GM23338 (cell line): ENCODE measurements around the gene DCST2. TPM values are rescaled to one million over a fixed set of nuclear protein-coding genes. Genes with fewer than 3 reads are reported as not detected.

Source experiments
- CTCF ChIP-seq, 2 experiments: fragments of 200-600 bp in 1 of 2; sonication (generic) in 1 of 2; conservative IDR thresholded peaks; 2 replicates each; pipeline versions ENCODE4 v1.5.1 to v1.6.1; 2016 to 2017; ENCODE audit warnings: antibody characterized with exemption in 2 of 2, low read depth in 2 of 2, mild to moderate bottlenecking in 2 of 2, moderate library complexity in 1 of 2
- POLR2AphosphoS5 ChIP-seq: IDR thresholded peaks from 2 replicates; pipeline ENCODE4 v1.6.1; 2016; ENCODE audit warnings: antibody characterized with exemption, low read depth
- REST ChIP-seq: IDR thresholded peaks from one replicate; pipeline ENCODE4 v1.6.1; 2018; ENCODE audit warnings: antibody characterized with exemption; ENCODE audit not compliant: unreplicated experiment
- STAT1 ChIP-seq: IDR thresholded peaks from one replicate; pipeline ENCODE4 v1.6.1; 2016; ENCODE audit warnings: antibody characterized with exemption; ENCODE audit not compliant: unreplicated experiment
- ZNF114 ChIP-seq: fragments of 250-450 bp; sonication (Bioruptor Pico); IDR thresholded peaks from 2 replicates; pipeline ENCODE4 v1.5.0; 2020; ENCODE audit warnings: mild to moderate bottlenecking, moderate library complexity
- ZNF331 ChIP-seq: fragments of 250-450 bp; sonication (Bioruptor Pico); IDR thresholded peaks from 2 replicates; pipeline ENCODE4 v1.5.0; 2020; ENCODE audit warnings: low read depth, mild to moderate bottlenecking, moderate library complexity
- ZNF462 ChIP-seq: fragments of 250-450 bp; sonication (Bioruptor Pico); IDR thresholded peaks from 2 replicates; pipeline ENCODE4 v1.5.0; 2020; ENCODE audit warnings: mild to moderate bottlenecking, moderate library complexity
- polyA plus RNA-seq: library from polyadenylated mRNA; unstranded; fragments of >200 nt; fragmentation: Nextera tagmentation; extraction: Ambion mirVana; gene quantifications from 2 replicates; pipeline ENCODE4 v1.2.1, GENCODE V29; 2016
- total RNA-seq: library from RNA; depleted of rRNA; stranded (reverse); fragments of >200 nt; shearing (Covaris generic); gene quantifications from 2 replicates; pipeline ENCODE4 v1.2.3, GENCODE V29; 2014

Gene DCST2
- total and polyA plus RNA-seq, 2 experiments from 2014 or later = 0.78 TPM; not detected in 1

GRCh38 chr1:154972213-154972516 is 61.4 kb downstream of the DCST2 start (continued):
- no peak for TF ChIP-seq ZNF462 (CRISPR knock-in tag)
- TF ChIP-seq POLR2AphosphoS5 = no peak
- TF ChIP-seq REST = no peak
- no peak for TF ChIP-seq ZNF331 (CRISPR knock-in tag)
- TF ChIP-seq CTCF (conservative IDR thresholded peaks at IDR 0.05; ENCODE audit: low read depth in 2 of 2) = no peak
- no peak for TF ChIP-seq STAT1
- no peak for TF ChIP-seq ZNF114 (CRISPR knock-in tag)
